Panc1 (cell line): ENCODE data around the gene ACER3. TPM values are rescaled to one million over a fixed set of nuclear protein-coding genes. Genes with fewer than 3 reads are reported as not detected.

Source experiments
- ATAC-seq: fragments of 200-7000 bp; cut with Tn5 transposase; 2 replicates; pipeline ENCODE4 v1.9.1; 2020; ENCODE audit warnings: mild to moderate bottlenecking, moderate library complexity
- BruUV-seq: library from RNA; stranded (reverse); fragments of 400-500 nt; replicated peaks from 2 replicates; lab custom pipeline; 2021; lab: Mats Ljungman, UMichigan
- CTCF ChIA-PET: fragments of 300-600 bp; sonication (Branson Sonifier 250); formaldehyde crosslinking; loops from one replicate; lab custom pipeline; 2022; ENCODE audit warnings: antibody characterized with exemption; lab: Charles Lee
- POLR2A ChIA-PET: fragments of 300-600 bp; sonication (Branson Sonifier 250); formaldehyde crosslinking; loops from one replicate; lab custom pipeline; 2022; ENCODE audit warnings: antibody characterized with exemption; lab: Charles Lee
- DNase-seq: peaks from one replicate; pipeline ENCODE4 v3.0.0-alpha.2; 2010; ENCODE audit warnings: low read depth, low spot score
- H3K27ac ChIP-seq: 2 replicates; pipeline ENCODE4 v1.5.1; 2011; ENCODE audit warnings: mild to moderate bottlenecking, low read length, inconsistent platforms
- H3K27me3 ChIP-seq: fragments of 200-500 bp; sonication (Bioruptor generic); 2 replicates; pipeline ENCODE4 v1.6.0; 2014; ENCODE audit warnings: low read length, inconsistent platforms; ENCODE audit not compliant: control insufficient read depth, insufficient read depth
- H3K36me3 ChIP-seq: fragments of 200-500 bp; sonication (Bioruptor generic); 2 replicates; pipeline ENCODE4 v1.5.1; 2014; ENCODE audit warnings: inconsistent platforms, mild to moderate bottlenecking, low read length, moderate library complexity; ENCODE audit not compliant: control insufficient read depth, insufficient read depth
- H3K4me1 ChIP-seq: 2 replicates; pipeline ENCODE4 v1.5.1; 2011; ENCODE audit warnings: inconsistent platforms, mild to moderate bottlenecking, low read length, moderate library complexity; ENCODE audit not compliant: control insufficient read depth, insufficient read depth
- H3K4me3 ChIP-seq, 2 experiments: 2 replicates each; pipeline ENCODE4 v1.5.1; 2011 to 2012; ENCODE audit warnings: low read depth in 2 of 2, low read length in 2 of 2, mild to moderate bottlenecking in 2 of 2, inconsistent platforms in 1 of 2, moderate library complexity in 1 of 2
- H3K9me3 ChIP-seq: fragments of 200-500 bp; sonication (Bioruptor generic); 2 replicates; pipeline ENCODE4 v1.5.1; 2014; ENCODE audit warnings: low read depth, mild to moderate bottlenecking, inconsistent platforms, low read length, moderate library complexity; ENCODE audit not compliant: control insufficient read depth, insufficient read depth
- POLR2AphosphoS5 ChIP-seq: IDR thresholded peaks from 2 replicates; pipeline ENCODE4 v1.6.1; 2012; ENCODE audit warnings: mild to moderate bottlenecking, low read depth, low read length, moderate library complexity
- SIN3A ChIP-seq: IDR thresholded peaks from 2 replicates; pipeline ENCODE4 v1.6.1; 2012; ENCODE audit warnings: low read depth, mild to moderate bottlenecking, low read length, moderate library complexity, borderline replicate concordance; ENCODE audit not compliant: insufficient read depth
- TCF7L2 ChIP-seq: IDR thresholded peaks from 2 replicates; pipeline ENCODE4 v1.6.1; 2011; ENCODE audit warnings: mild to moderate bottlenecking, low read depth, low read length, inconsistent platforms
- in situ Hi-C: cut with HindIII; loops from 2 replicates; pipeline ENCODE4 v1.10.0; 2016; ENCODE audit warnings: low sequenced_read_pairs, low pct_unique_long_range_greater_than_20kb
- intact Hi-C: fragments of 100-400 bp; cut with micrococcal nuclease; formaldehyde crosslinking; loops from one replicate; pipeline ENCODE4 v1.10.0; 2022; ENCODE audit not compliant: unreplicated experiment
- total RNA-seq: library from RNA; stranded (reverse); gene quantifications from one replicate; pipeline ENCODE4 v1.2.1, GENCODE V29; 2021; ENCODE audit not compliant: unreplicated experiment
- TF ChIP-seq, protein P1 (sequence below): fragments of 450-650 bp; IDR thresholded peaks from 2 replicates; pipeline ENCODE4 v1.5.1; 2017; ENCODE audit warnings: mild to moderate bottlenecking
- TF ChIP-seq, protein P2 (sequence below), 2 experiments: IDR thresholded peaks; 2 replicates each; pipeline ENCODE4 v1.6.1; 2011 to 2012; ENCODE audit warnings: low read depth in 2 of 2, control low read depth in 1 of 2, low read length in 1 of 2, mild to moderate bottlenecking in 1 of 2, moderate library complexity in 1 of 2; ENCODE audit not compliant: insufficient read depth in 1 of 2

The ACER3 gene
- total RNA-seq, 1 experiment from 2014 or later: 41.8 TPM

DNA sequence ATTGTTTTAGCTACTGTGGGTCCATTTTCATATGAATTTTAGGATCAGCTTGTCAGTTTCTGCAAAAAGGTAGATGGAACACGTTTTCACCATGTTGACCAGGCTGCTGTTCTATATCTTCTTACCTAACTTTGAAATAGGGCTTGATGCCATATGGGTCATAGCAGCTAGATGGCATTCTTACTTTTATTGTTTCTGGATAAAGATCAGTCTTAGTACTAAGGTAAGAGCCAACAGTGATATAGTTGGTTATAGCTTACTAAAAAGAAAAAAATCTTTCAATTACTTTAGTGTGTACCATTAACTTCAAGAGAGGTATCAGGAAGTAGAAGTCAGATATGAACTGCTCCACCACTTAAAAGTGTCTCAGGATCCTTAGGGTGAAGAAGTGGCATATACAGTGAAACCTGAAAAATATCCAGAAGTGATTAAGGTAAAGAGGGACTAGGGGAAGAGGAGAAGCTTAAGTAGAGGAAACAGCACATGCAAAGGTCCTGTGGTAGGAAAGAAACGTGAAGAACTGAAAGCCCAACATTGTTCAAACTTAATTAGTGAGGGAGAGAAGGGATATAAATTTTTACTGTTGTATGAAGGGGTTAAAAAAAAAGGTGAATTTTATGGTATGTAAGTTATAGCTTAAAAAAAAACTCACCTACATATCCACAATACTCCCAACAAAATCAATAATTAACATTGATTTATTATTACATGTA, 113.6 kb downstream of the ACER3 start:
- no TSS peak for BruUV-seq
- Histone ChIP-seq H3K27ac (no peak overlapping the region), H3K36me3 (no peaks in the 10 kb centered on the region), H3K4me3 (no peak overlapping the region), H3K9me3 (peaks cover 13% of the 10 kb centered on the region; the same call in 1 of the 2 replicates), H3K4me1 (no peaks in the 10 kb centered on the region), H3K27me3 (no peaks in the 10 kb centered on the region)
- DNase-seq (no peak), ATAC-seq (no peak)
- intact Hi-C loops (no loop called here), in situ Hi-C loops (no loop called here)
- ChIA-PET POLR2A (no interaction called here), CTCF (interaction anchor here (0.6 to 0.7 kb wide), 2 partner anchors 17 to 56 kb away, joined by 3 read pairs; no protein-coding TSS in a partner anchor)
- TF ChIP-seq TCF7L2 (no peak), SIN3A (no peak)
- TF ChIP-seq, protein P1, sequence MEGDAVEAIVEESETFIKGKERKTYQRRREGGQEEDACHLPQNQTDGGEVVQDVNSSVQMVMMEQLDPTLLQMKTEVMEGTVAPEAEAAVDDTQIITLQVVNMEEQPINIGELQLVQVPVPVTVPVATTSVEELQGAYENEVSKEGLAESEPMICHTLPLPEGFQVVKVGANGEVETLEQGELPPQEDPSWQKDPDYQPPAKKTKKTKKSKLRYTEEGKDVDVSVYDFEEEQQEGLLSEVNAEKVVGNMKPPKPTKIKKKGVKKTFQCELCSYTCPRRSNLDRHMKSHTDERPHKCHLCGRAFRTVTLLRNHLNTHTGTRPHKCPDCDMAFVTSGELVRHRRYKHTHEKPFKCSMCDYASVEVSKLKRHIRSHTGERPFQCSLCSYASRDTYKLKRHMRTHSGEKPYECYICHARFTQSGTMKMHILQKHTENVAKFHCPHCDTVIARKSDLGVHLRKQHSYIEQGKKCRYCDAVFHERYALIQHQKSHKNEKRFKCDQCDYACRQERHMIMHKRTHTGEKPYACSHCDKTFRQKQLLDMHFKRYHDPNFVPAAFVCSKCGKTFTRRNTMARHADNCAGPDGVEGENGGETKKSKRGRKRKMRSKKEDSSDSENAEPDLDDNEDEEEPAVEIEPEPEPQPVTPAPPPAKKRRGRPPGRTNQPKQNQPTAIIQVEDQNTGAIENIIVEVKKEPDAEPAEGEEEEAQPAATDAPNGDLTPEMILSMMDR: no peak
- TF ChIP-seq, protein P2, sequence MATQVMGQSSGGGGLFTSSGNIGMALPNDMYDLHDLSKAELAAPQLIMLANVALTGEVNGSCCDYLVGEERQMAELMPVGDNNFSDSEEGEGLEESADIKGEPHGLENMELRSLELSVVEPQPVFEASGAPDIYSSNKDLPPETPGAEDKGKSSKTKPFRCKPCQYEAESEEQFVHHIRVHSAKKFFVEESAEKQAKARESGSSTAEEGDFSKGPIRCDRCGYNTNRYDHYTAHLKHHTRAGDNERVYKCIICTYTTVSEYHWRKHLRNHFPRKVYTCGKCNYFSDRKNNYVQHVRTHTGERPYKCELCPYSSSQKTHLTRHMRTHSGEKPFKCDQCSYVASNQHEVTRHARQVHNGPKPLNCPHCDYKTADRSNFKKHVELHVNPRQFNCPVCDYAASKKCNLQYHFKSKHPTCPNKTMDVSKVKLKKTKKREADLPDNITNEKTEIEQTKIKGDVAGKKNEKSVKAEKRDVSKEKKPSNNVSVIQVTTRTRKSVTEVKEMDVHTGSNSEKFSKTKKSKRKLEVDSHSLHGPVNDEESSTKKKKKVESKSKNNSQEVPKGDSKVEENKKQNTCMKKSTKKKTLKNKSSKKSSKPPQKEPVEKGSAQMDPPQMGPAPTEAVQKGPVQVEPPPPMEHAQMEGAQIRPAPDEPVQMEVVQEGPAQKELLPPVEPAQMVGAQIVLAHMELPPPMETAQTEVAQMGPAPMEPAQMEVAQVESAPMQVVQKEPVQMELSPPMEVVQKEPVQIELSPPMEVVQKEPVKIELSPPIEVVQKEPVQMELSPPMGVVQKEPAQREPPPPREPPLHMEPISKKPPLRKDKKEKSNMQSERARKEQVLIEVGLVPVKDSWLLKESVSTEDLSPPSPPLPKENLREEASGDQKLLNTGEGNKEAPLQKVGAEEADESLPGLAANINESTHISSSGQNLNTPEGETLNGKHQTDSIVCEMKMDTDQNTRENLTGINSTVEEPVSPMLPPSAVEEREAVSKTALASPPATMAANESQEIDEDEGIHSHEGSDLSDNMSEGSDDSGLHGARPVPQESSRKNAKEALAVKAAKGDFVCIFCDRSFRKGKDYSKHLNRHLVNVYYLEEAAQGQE (IDR thresholded peaks at IDR 0.05; ENCODE audit: insufficient read depth in 1 of 2, low read depth in 2 of 2, low read length in 1 of 2): no peak

DNA sequence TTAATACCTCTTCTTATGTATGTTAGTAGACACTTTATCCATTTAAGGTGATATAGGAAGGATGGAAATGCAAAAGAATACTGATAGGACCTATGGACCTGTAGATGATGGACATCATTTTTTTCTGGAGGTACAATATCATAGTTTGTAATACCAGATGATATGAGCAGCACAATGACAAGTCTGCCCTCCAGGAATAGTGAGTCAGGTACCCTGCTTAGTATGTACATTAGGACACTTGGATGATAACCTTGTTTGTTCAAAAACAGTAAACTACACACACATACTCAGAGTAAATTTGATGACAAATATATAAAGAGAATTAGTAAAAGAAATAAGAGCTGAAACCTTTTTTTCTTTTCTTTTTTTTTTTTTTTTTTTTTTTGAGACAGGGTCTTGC, 114.8 kb downstream of the ACER3 start:
- intact Hi-C loops (no loop called here), in situ Hi-C loops (no loop called here)
- Histone ChIP-seq H3K4me1 (no peaks in the 10 kb centered on the region), H3K27me3 (no peaks in the 10 kb centered on the region), H3K36me3 (no peaks in the 10 kb centered on the region), H3K27ac (no peak overlapping the region), H3K9me3 (peaks cover 13% of the 10 kb centered on the region; the same call in 1 of the 2 replicates), H3K4me3 (no peak overlapping the region)
- BruUV-seq: no TSS peak
- ChIA-PET POLR2A (no interaction called here), CTCF (interaction anchor here (0.6 to 0.7 kb wide), 3 partner anchors 14 to 120 kb away, joined by 3 to 11 read pairs (median 3); no protein-coding TSS in a partner anchor)
- DNase-seq: no peak
- TF ChIP-seq SIN3A (no peak), POLR2AphosphoS5 (no peak), TCF7L2 (no peak)
- TF ChIP-seq, protein P1: no peak
- TF ChIP-seq, protein P2 (IDR thresholded peaks at IDR 0.05; ENCODE audit: insufficient read depth in 1 of 2, low read depth in 2 of 2, low read length in 1 of 2): no peak
- ATAC-seq: no peak
